Testis (tissue), 2 donors: ENCODE results near the gene HSH2D.

Experiments
- CTCF ChIP-seq, 3 experiments: fragments of 450-650 bp in 2 of 3; fragments of 200-600 bp in 1 of 3; sonication (generic) in 1 of 3; IDR thresholded peaks; one replicate each; pipeline ENCODE4 v1.5.1; 2016 to 2019; ENCODE audit warnings: antibody characterized with exemption in 3 of 3, mild to moderate bottlenecking in 2 of 3, moderate library complexity in 1 of 3
- POLR2A ChIP-seq: fragments of 450-650 bp; IDR thresholded peaks from one replicate; pipeline ENCODE4 v1.6.1; 2017; ENCODE audit warnings: antibody characterized with exemption, mild to moderate bottlenecking, moderate library complexity

- TF ChIP-seq CTCF (IDR thresholded peaks at IDR 0.05): no peak
- TF ChIP-seq POLR2A: no peak
Measured at GRCh38 chr19:16193466-16193865, 50.0 kb downstream of the HSH2D start.
